ENCODE results near the gene DOCK10.
A peak's percentile ranks its signal among the peaks of the same experiment; 100 is the strongest.

Gene DOCK10

GRCh38 chr2:224753743-224754540 is 288.3 kb downstream of the DOCK10 start:
- no peak for DNase-seq

GRCh38 chr2:224751996-224752698 is 290.1 kb downstream of the DOCK10 start:
- DNase-seq, result no peak

GRCh38 chr2:224749136-224749535 is 293.1 kb downstream of the DOCK10 start:
- DNase-seq, result no peak

DNA sequence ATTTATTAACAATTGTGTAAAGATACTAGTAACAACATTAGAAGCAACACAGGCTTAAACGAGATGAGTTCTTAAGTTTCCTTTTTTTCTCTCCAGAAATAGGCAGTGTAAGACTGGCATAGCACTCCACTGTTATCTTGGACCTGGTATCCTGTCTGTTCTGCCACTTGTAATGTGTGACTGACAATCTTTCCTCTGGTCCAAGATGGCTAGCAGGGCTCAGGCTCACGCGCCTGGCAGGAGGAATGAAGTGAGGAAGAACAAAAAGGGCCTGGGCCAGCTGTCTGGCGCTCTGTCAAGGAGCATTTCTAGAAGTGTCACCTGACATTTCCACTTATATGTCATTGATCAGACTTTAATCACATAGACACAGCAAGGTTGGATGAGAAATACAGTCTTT is 294.5 kb downstream of the DOCK10 start:
- no peak for DNase-seq

GRCh38 chr2:224736227-224736626 is 306.0 kb downstream of the DOCK10 start:
- DNase-seq, result no peak

- DNase-seq, result peak; percentile 7
These were observed 307.3 kb downstream of the DOCK10 start for GRCh38 chr2:224734949-224735348.

- DNase-seq, result no peak
These were observed 310.6 kb downstream of the DOCK10 start for GRCh38 chr2:224731665-224732064.

DNA sequence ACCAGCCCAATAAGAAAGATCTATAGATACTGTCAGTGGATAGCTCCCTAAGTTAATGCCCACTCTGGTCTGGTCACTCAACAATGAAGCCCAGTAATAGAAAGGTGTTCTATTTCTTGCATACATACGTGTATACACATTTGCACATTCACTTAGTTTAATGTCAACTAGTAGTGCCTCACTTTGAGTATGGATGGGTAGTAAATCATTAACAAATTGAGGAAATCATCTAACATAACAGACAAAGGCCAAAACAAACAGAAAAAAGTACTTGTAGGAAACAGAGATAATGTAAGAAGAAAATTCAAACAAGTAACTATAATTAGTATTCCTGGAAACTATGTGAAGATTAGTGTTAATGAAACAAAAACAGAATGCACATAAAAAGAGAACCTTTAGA is 312.8 kb downstream of the DOCK10 start:
- no peak for DNase-seq

DNA sequence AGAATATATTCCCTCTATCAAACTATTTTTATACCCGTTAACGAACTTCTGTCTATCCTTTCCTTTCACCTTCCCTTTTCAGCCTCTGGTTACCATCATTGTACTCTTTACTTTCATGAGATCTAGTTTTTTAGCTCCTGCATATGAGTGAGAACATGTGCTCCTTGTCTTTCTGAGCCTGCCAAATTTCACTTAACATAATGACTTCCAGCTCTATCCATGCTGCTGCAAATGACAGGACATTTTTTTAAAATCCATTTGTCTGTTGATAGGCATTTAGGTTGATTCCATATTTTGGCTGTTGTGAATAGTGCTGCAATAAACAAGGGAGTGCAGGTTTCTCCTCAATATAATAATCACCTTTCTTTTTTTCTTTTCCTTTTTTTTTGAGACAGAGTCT is 317.9 kb downstream of the DOCK10 start:
- DNase-seq, result no peak

GRCh38 chr2:224723586-224724217 is 318.6 kb downstream of the DOCK10 start:
- DNase-seq, result no peak

- no peak for DNase-seq
These were observed 319.5 kb downstream of the DOCK10 start for GRCh38 chr2:224722770-224723169.

- no peak for DNase-seq
These were observed 320.0 kb downstream of the DOCK10 start for GRCh38 chr2:224722250-224722649.

GRCh38 chr2:224716921-224717320 is 325.3 kb downstream of the DOCK10 start:
- no peak for DNase-seq

- no peak for DNase-seq
These were observed 326.1 kb downstream of the DOCK10 start, which contains the start of gene CCDC195 for GRCh38 chr2:224716201-224716600. TSS of gene CCDC195 (minus strand) at chr2:224716365. CDS start at chr2:224716365, 0 bp downstream.

Data from hematopoietic multipotent progenitor cell treated with erythropoietin and hydrocortisone succinate and interleukin-3 and kit ligand, for 6 days (in vitro differentiated cells).